Astrocyte of the cerebellum (primary cell): ENCODE results near the gene GPR78.
A peak's percentile ranks its signal among the peaks of the same experiment; 100 is the strongest.

Experiments
- DNase-seq: peaks from one replicate; pipeline ENCODE4 v3.0.0-alpha.2; 2011; ENCODE audit warnings: low read depth
- H3K4me3 ChIP-seq: 2 replicates; pipeline ENCODE4 v1.5.1; 2011; ENCODE audit warnings: mild to moderate bottlenecking, low read depth, low read length, moderate library complexity
- in situ Hi-C: cut with HindIII; loops from 2 replicates; pipeline ENCODE4 v1.10.0; 2017; ENCODE audit warnings: low sequenced_read_pairs
- TF ChIP-seq, protein P1 (sequence below): IDR thresholded peaks from 2 replicates; pipeline ENCODE4 v1.5.1; 2012; ENCODE audit warnings: low read length, low read depth, moderate library complexity, mild to moderate bottlenecking; ENCODE audit errors: missing control alignments

The GPR78 gene

DNA sequence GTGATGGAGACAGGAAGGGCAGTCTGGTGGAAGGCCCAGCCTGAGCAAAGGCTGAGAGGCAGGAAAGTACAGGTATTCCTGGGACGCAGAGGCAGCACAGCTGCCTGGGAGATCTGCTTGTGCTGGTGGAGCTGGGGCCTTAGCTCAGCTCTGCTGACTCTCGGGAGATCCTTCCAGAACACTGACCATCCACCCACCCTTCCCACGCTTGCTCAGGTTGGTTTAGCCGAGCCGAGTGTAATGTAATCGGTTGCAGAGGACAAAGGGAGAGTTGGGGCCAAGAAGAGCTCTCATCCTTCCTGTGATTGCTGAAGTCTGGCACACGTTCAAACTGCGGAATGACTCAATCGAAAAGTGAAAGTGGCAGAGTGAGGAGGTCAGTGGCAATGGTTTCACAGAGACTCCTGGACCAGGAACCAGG lies 43.1 kb upstream of the GPR78 start:
- DNase-seq, result peak; percentile 54
- in situ Hi-C loops, result no loop called here
- TF ChIP-seq, protein P1, sequence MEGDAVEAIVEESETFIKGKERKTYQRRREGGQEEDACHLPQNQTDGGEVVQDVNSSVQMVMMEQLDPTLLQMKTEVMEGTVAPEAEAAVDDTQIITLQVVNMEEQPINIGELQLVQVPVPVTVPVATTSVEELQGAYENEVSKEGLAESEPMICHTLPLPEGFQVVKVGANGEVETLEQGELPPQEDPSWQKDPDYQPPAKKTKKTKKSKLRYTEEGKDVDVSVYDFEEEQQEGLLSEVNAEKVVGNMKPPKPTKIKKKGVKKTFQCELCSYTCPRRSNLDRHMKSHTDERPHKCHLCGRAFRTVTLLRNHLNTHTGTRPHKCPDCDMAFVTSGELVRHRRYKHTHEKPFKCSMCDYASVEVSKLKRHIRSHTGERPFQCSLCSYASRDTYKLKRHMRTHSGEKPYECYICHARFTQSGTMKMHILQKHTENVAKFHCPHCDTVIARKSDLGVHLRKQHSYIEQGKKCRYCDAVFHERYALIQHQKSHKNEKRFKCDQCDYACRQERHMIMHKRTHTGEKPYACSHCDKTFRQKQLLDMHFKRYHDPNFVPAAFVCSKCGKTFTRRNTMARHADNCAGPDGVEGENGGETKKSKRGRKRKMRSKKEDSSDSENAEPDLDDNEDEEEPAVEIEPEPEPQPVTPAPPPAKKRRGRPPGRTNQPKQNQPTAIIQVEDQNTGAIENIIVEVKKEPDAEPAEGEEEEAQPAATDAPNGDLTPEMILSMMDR, result no peak
- H3K4me3 ChIP-seq, result no peak overlapping the region

DNA sequence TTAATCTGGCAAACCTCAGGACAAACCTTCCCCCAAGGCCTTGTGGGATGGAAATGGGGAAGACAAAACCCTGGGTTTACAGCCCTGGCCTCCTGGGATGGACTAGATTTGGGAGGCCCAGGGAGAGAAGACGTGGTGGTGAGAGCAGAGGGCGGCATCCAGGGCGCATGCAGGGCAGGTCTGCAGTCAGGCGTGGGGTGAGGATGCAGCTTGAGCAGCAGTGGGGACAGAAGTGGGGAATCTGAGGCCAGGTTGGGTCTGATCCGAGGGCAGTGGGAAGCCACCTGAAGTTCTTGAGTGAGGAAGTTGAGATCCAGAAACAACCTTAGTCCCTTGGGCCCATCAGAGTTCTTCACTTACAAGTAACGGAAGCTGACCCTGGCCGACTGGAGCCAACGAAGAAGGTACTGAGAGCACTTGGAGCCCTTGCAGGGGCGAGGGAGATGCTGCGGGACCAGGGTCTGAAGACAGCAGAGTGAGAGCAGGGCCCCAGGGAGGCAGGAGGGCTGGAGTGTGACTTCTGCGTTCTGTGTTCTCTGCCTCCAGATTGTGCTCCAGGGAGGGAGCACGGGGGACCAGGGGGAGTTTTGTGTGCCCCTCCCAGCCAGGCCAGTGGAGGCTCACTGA lies 42.0 kb upstream of the GPR78 start:
- no peak overlapping the region for H3K4me3 ChIP-seq
- in situ Hi-C loops, result no loop called here
- TF ChIP-seq, protein P1, result no peak
- no peak for DNase-seq

DNA sequence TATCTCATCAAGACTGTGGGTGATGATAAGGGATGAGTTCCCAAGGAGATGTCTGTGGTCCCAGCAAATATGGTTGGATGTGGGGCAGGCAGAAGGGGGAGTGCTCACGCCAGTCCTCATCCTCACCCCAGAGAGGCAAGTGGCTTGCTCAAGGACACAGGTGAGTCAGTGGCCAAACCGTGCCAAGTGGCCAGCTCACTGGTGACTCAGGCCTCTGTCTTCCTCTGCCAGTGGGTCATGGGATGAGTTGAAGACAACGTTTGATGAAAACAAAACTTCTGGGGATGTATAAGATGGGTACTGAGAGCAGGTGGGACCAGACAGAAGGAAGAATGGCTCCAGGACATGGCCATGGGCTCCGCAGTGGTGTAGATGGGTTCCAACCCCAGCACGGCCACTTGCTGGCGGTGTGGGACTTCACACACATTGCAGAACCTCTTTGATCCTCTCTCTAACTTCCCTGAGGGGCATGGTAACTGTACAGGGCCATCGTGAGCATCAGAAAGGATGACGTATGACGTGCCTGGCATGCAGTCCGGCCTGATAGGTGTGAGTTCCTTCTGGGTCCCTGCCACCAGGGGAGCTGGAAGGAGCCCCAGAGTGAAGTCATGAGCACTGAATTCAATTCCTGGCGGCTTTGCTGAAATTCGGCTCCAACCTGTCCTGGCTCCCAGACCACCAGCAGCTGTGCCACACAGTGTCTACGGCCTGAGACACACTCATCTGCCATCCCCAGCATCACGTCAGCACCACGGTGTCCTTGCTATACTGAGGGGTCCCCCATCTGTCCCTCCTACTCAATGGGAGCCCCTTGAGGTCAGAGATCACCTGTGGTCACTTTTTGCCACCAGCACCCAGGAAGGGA lies 41.3 kb upstream of the GPR78 start:
- in situ Hi-C loops, result no loop called here
- no peak for DNase-seq
- H3K4me3 ChIP-seq, result no peak overlapping the region
- TF ChIP-seq, protein P1, result no peak

DNA sequence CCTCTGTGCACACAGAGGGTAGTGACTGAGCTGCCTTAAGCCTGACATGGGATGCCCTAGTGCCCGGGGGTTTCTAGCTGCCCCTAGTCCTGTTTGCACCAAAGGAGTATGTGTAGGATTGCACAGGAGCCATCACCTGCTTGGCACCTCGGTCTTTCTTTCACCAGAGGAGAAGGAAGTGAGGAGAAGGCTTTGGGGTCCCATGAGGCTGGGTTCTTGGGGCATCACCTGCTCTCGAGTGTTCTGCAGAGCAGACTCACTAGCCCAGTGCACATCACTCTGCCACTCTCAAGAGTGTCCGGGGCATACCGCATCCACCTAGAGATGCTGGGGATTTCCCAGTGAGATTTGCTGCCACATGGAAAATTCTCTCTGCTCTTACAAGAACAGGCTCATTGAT lies 40.5 kb upstream of the GPR78 start:
- H3K4me3 ChIP-seq, result no peak overlapping the region
- TF ChIP-seq, protein P1, result no peak
- in situ Hi-C loops, result no loop called here
- no peak for DNase-seq

DNA sequence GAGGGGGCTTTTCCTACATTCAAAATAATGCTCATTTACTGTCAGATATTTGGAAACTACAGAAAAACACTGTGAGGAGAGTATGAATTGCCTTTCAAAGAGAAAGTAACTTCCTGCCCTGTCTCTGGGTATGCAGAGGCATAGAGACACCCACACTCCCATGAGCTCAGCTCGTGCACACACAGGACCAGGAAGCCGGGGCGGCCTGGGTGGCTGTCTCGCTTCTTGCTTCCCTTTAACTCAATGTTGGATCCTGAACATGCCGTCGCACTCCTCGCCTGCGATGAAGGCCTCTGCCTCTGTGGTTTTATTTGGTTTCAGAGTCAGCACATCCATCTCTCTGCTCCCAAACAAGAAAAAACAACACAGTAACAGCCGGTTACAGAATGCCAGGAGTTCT lies 40.1 kb upstream of the GPR78 start:
- in situ Hi-C loops, result no loop called here
- no peak for DNase-seq
- TF ChIP-seq, protein P1, result no peak
- H3K4me3 ChIP-seq, result no peak overlapping the region

DNA sequence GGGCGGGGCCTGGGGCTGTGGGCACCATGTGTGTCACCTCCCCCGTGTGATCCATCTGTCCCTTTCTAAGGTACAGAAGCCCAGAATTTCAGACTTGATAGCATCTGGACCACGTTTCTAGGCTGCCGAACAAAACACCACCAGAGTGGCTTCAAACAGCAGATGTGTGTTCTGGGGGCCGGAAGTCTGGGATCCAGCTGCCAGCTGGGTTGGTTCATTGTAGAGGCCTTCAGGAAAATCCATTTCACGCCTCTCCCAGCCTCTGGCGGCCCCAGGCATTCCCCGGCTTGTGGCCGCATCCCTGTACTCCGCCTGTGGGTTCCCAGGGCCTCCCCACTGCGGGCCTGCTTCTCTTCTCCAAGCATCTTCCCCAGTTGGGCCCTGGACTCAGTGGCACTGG lies 39.6 kb upstream of the GPR78 start:
- in situ Hi-C loops, result no loop called here
- TF ChIP-seq, protein P1, result no peak
- no peak for DNase-seq
- H3K4me3 ChIP-seq, result no peak overlapping the region
